GM12878 (cell line): ENCODE results near the gene LMAN1L.

Experiments used
- BRCA1 ChIP-seq: IDR thresholded peaks from 2 replicates; pipeline ENCODE4 v1.6.1; 2011; ENCODE audit warnings: low read depth, low read length, improper control_type of control experiment
- CBFB ChIP-seq: IDR thresholded peaks from 2 replicates; pipeline ENCODE4 v1.6.1; 2016; ENCODE audit warnings: antibody characterized with exemption, low read depth
- CEBPZ ChIP-seq: fragments of 150-350 bp; IDR thresholded peaks from 2 replicates; pipeline ENCODE4 v1.6.1; 2016; ENCODE audit warnings: low read depth, low read length
- EP300 ChIP-seq, 2 experiments: fragments of 150-350 bp in 1 of 2; IDR thresholded peaks; 2 replicates each; pipeline ENCODE4 v1.6.1; 2011 to 2012; ENCODE audit warnings: low read depth in 2 of 2, low read length in 2 of 2, borderline replicate concordance in 1 of 2, improper control_type of control experiment in 1 of 2, inconsistent platforms in 1 of 2; ENCODE audit not compliant: control insufficient read depth in 1 of 2
- EZH2 ChIP-seq: IDR thresholded peaks from 2 replicates; pipeline ENCODE4 v1.6.1; 2012; ENCODE audit warnings: low read depth, mild to moderate bottlenecking, control low read depth, inconsistent platforms, low read length, borderline replicate concordance; ENCODE audit not compliant: control insufficient read depth
- FOXM1 ChIP-seq: IDR thresholded peaks from 2 replicates; pipeline ENCODE4 v1.6.1; 2012; ENCODE audit warnings: low read depth, mild to moderate bottlenecking, inconsistent platforms, low read length, moderate library complexity
- MYC ChIP-seq: IDR thresholded peaks from 2 replicates; pipeline ENCODE4 v1.6.1; 2011; ENCODE audit warnings: mild to moderate bottlenecking, low read length, moderate library complexity, inconsistent platforms; ENCODE audit not compliant: insufficient read depth, insufficient replicate concordance, insufficient read length, severe bottlenecking
- RELA ChIP-seq: fragments of 450-650 bp; IDR thresholded peaks from 2 replicates; pipeline ENCODE4 v1.8.0; 2014; ENCODE audit warnings: borderline replicate concordance; ENCODE audit not compliant: partially characterized antibody
- RELB ChIP-seq: fragments of 450-650 bp; IDR thresholded peaks from 2 replicates; pipeline ENCODE4 v1.6.1; 2017; ENCODE audit warnings: low read depth, mild to moderate bottlenecking, moderate library complexity
- SREBF2 ChIP-seq: IDR thresholded peaks from 2 replicates; pipeline ENCODE4 v1.6.1; 2012; ENCODE audit warnings: mild to moderate bottlenecking, low read length
- TAF1 ChIP-seq: IDR thresholded peaks from 2 replicates; pipeline ENCODE4 v1.6.1; 2011; ENCODE audit warnings: mild to moderate bottlenecking, low read depth, low read length, borderline replicate concordance
- ZBTB33 ChIP-seq: fragments of 450-650 bp; IDR thresholded peaks from 2 replicates; pipeline ENCODE4 v1.6.1; 2017; ENCODE audit warnings: mild to moderate bottlenecking

- TF ChIP-seq FOXM1, result no peak
- TF ChIP-seq TAF1, result no peak
- TF ChIP-seq MYC, result no peak
- no peak for TF ChIP-seq ZBTB33
- TF ChIP-seq EP300 (IDR thresholded peaks at IDR 0.05; ENCODE audit: borderline replicate concordance in 1 of 2, control insufficient read depth in 1 of 2, low read depth in 2 of 2, low read length in 2 of 2), result no peak
- no peak for TF ChIP-seq RELB
- TF ChIP-seq RELA, result no peak
- no peak for TF ChIP-seq CEBPZ
- TF ChIP-seq CBFB, result no peak
- no peak for TF ChIP-seq EZH2
- TF ChIP-seq SREBF2, result no peak
- TF ChIP-seq BRCA1, result no peak
These were observed 28.5 kb downstream of the LMAN1L start for GRCh38 chr15:74840851-74841775.
